Astrocyte (in vitro differentiated cells and primary cell): Measurements from ENCODE around the gene PNPLA2. TPM values are rescaled to one million over a fixed set of nuclear protein-coding genes. Genes with fewer than 3 reads are reported as not detected.

Experiments used
- DNase-seq: peaks from one replicate; pipeline ENCODE4 v3.0.0-alpha.2; 2010; ENCODE audit warnings: low read depth
- FAIRE-seq: peaks from 2 replicates; lab custom pipeline; 2011; peaks lifted over from hg19 to GRCh38; lab: Jason Lieb, UNC
- H2AFZ ChIP-seq: 2 replicates; pipeline ENCODE4 v1.6.0; 2012; ENCODE audit warnings: low read depth, low read length, inconsistent platforms
- H3K27ac ChIP-seq: 2 replicates; pipeline ENCODE4 v1.5.1; 2011; ENCODE audit warnings: low read depth, low read length, inconsistent platforms
- H3K27me3 ChIP-seq: 2 replicates; pipeline ENCODE4 v1.6.0; 2011; ENCODE audit warnings: low read length, inconsistent platforms; ENCODE audit not compliant: insufficient read depth
- H3K36me3 ChIP-seq: 2 replicates; pipeline ENCODE4 v1.5.1; 2011; ENCODE audit warnings: low read length, inconsistent platforms; ENCODE audit not compliant: insufficient read depth
- H3K4me1 ChIP-seq: 2 replicates; pipeline ENCODE4 v1.5.1; 2011; ENCODE audit warnings: low read length, inconsistent platforms; ENCODE audit not compliant: insufficient read depth
- H3K4me2 ChIP-seq: 2 replicates; pipeline ENCODE4 v1.6.0; 2012; ENCODE audit warnings: low read length, inconsistent platforms
- H3K4me3 ChIP-seq: 2 replicates; pipeline ENCODE4 v1.5.1; 2011; ENCODE audit warnings: low read depth, mild to moderate bottlenecking, low read length, inconsistent platforms; ENCODE audit not compliant: insufficient read depth
- H3K79me2 ChIP-seq: 2 replicates; pipeline ENCODE4 v1.6.0; 2012; ENCODE audit warnings: mild to moderate bottlenecking, low read length, inconsistent platforms; ENCODE audit not compliant: insufficient read depth
- H3K9ac ChIP-seq: 2 replicates; pipeline ENCODE4 v1.6.0; 2012; ENCODE audit warnings: mild to moderate bottlenecking, low read length, inconsistent platforms
- H3K9me3 ChIP-seq: 2 replicates; pipeline ENCODE4 v1.5.1; 2012; ENCODE audit warnings: low read depth, mild to moderate bottlenecking, low read length, inconsistent platforms; ENCODE audit not compliant: insufficient read depth
- H4K20me1 ChIP-seq: 2 replicates; pipeline ENCODE4 v1.6.0; 2012; ENCODE audit warnings: low read length, inconsistent platforms; ENCODE audit not compliant: insufficient read depth
- H3K27ac Mint-ChIP-seq: one replicate; pipeline ENCODE4 v1.8.0; 2021; ENCODE audit warnings: mild to moderate bottlenecking, mixed read lengths; ENCODE audit not compliant: unreplicated experiment
- H3K27me3 Mint-ChIP-seq: one replicate; pipeline ENCODE4 v1.8.0; 2021; ENCODE audit warnings: low read depth, mixed read lengths; ENCODE audit not compliant: unreplicated experiment
- H3K36me3 Mint-ChIP-seq: one replicate; pipeline ENCODE4 v1.8.0; 2021; ENCODE audit warnings: low read depth, mixed read lengths; ENCODE audit not compliant: unreplicated experiment
- H3K4me1 Mint-ChIP-seq: one replicate; pipeline ENCODE4 v1.8.0; 2021; ENCODE audit warnings: low read depth, mixed read lengths; ENCODE audit not compliant: unreplicated experiment
- H3K4me3 Mint-ChIP-seq: one replicate; pipeline ENCODE4 v1.8.0; 2021; ENCODE audit warnings: mild to moderate bottlenecking, moderate library complexity, mixed read lengths; ENCODE audit not compliant: unreplicated experiment
- H3K9me3 Mint-ChIP-seq: one replicate; pipeline ENCODE4 v1.8.0; 2021; ENCODE audit warnings: mild to moderate bottlenecking, mixed read lengths; ENCODE audit not compliant: unreplicated experiment
- CTCF ChIP-seq: IDR thresholded peaks from 2 replicates; pipeline ENCODE4 v1.5.1; 2011; ENCODE audit warnings: low read depth, mild to moderate bottlenecking, inconsistent platforms, low read length, moderate library complexity; ENCODE audit not compliant: insufficient read depth
- EZH2 ChIP-seq: IDR thresholded peaks from 2 replicates; pipeline ENCODE4 v1.6.1; 2012; ENCODE audit warnings: mild to moderate bottlenecking, low read length, inconsistent platforms; ENCODE audit not compliant: insufficient read depth
- total RNA-seq: library from RNA; stranded (reverse); gene quantifications from 2 replicates; pipeline ENCODE4 v1.2.1, GENCODE V29; 2021

The PNPLA2 gene
- total RNA-seq, 1 donor from 2014 or later: 46.8 TPM

DNA sequence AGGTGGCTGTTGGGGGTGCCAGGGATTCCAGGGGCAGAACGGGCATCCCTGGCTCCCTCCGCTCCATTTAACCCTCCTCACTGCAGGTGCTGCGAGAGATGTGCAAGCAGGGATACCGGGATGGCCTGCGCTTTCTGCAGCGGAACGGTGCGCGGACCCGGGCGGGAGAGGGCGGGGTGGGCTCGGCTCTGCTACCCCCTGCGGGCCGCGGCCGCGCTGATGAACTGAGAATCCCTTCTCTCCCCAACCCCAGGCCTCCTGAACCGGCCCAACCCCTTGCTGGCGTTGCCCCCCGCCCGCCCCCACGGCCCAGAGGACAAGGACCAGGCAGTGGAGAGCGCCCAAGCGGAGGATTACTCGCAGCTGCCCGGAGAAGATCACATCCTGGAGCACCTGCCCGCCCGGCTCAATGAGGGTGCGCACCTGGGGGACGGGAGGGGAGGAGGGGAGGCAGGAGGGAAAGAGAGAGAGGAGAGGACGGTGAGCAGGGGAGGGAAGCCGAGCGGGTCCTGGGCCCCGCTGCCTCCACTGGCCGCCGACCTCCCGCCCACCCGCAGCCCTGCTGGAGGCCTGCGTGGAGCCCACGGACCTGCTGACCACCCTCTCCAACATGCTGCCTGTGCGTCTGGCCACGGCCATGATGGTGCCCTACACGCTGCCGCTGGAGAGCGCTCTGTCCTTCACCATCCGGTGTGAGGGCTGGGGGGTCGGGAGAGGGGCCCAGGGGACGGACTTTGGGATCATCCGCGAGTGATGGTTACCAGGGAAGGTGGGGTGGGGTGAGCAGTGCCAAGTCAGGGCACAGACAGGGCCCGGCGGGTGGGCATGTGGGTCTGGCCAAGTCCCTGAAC is 5.0 kb downstream of the PNPLA2 start:
- Mint-ChIP-seq H3K9me3 (no peaks in the 10 kb centered on the region), H3K4me1 (peaks cover 9% of the 10 kb centered on the region), H3K27ac (no peak overlapping the region), H3K4me3 (no peak overlapping the region), H3K27me3 (peaks cover 10% of the 10 kb centered on the region), H3K36me3 (peaks cover 2% of the 10 kb centered on the region)
- H3K27me3 ChIP-seq: no peaks in the 10 kb centered on the region
- no peak overlapping the region for H3K27ac ChIP-seq
- no peak overlapping the region for H3K9ac ChIP-seq
- no peak for TF ChIP-seq EZH2
- no peak for TF ChIP-seq CTCF
- peaks cover 26% of the 10 kb centered on the region for H3K4me1 ChIP-seq
- no peak overlapping the region for H2AFZ ChIP-seq
- no peaks in the 10 kb centered on the region for H3K9me3 ChIP-seq
- peaks cover 43% of the 10 kb centered on the region for H4K20me1 ChIP-seq
- FAIRE-seq: no peak
- H3K4me2 ChIP-seq: no peak overlapping the region
- no peaks in the 10 kb centered on the region for H3K36me3 ChIP-seq
- no peak for DNase-seq
- peaks cover 27% of the 10 kb centered on the region for H3K79me2 ChIP-seq
- no peak overlapping the region for H3K4me3 ChIP-seq

- H3K9me3 ChIP-seq: no peaks in the 10 kb centered on the region
- peaks cover 44% of the 10 kb centered on the region for H4K20me1 ChIP-seq
- DNase-seq (no peak), FAIRE-seq (no peak)
- no peak overlapping the region for H3K27ac ChIP-seq
- no peaks in the 10 kb centered on the region for H3K27me3 ChIP-seq
- Mint-ChIP-seq H3K27ac (no peak overlapping the region), H3K4me3 (no peak overlapping the region), H3K9me3 (no peaks in the 10 kb centered on the region), H3K4me1 (peaks cover 9% of the 10 kb centered on the region), H3K36me3 (peaks cover 2% of the 10 kb centered on the region), H3K27me3 (peaks cover 10% of the 10 kb centered on the region)
- H3K4me3 ChIP-seq: no peak overlapping the region
- no peak overlapping the region for H3K4me2 ChIP-seq
- no peaks in the 10 kb centered on the region for H3K36me3 ChIP-seq
- peaks cover 28% of the 10 kb centered on the region for H3K4me1 ChIP-seq
- H3K9ac ChIP-seq: no peak overlapping the region
- no peak overlapping the region for H2AFZ ChIP-seq
- peaks cover 27% of the 10 kb centered on the region for H3K79me2 ChIP-seq
- TF ChIP-seq EZH2: no peak
- TF ChIP-seq CTCF: no peak
Observed at GRCh38 chr11:824292-824880, 5.7 kb downstream of the PNPLA2 start.

DNA sequence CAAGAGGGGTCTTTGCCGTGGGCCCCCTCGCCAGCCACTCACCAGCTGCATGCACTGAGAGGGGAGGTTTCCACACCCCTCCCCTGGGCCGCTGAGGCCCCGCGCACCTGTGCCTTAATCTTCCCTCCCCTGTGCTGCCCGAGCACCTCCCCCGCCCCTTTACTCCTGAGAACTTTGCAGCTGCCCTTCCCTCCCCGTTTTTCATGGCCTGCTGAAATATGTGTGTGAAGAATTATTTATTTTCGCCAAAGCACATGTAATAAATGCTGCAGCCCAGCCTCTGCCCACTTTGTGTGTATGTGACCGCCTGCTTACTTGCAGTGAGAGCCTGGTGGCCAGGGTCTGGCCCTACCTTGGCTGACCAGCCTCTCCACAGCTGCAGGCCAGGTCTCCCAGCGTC is 6.2 kb downstream of the PNPLA2 start:
- H3K36me3 ChIP-seq: no peaks in the 10 kb centered on the region
- Mint-ChIP-seq H3K27ac (no peak overlapping the region), H3K4me3 (no peak overlapping the region), H3K9me3 (no peaks in the 10 kb centered on the region), H3K27me3 (peaks cover 10% of the 10 kb centered on the region), H3K36me3 (peaks cover 2% of the 10 kb centered on the region), H3K4me1 (peaks cover 9% of the 10 kb centered on the region)
- no peak overlapping the region for H3K4me2 ChIP-seq
- TF ChIP-seq EZH2 (no peak), CTCF (no peak)
- H3K9ac ChIP-seq: no peak overlapping the region
- no peaks in the 10 kb centered on the region for H3K9me3 ChIP-seq
- H3K27ac ChIP-seq: no peak overlapping the region
- no peak overlapping the region for H3K4me3 ChIP-seq
- peaks cover 26% of the 10 kb centered on the region for H3K79me2 ChIP-seq
- FAIRE-seq: no peak
- H3K4me1 ChIP-seq: peaks cover 34% of the 10 kb centered on the region
- peaks cover 46% of the 10 kb centered on the region for H4K20me1 ChIP-seq
- no peak for DNase-seq
- no peaks in the 10 kb centered on the region for H3K27me3 ChIP-seq
- no peak overlapping the region for H2AFZ ChIP-seq
